DMS 273 (cell line): ENCODE measurements around the gene DPH6.
A peak's percentile ranks its signal among the peaks of the same experiment; 100 is the strongest.
"Not testable (repeated sequence)": the region's sequence is repeated elsewhere in the genome, so short reads cannot be mapped to it uniquely, and the experiment has no call there.

Experiments
- DNase-seq: peaks from one replicate; lab custom pipeline; 2025; ENCODE audit not compliant: unreplicated experiment; lab: John Stamatoyannopoulos, UW

Gene DPH6

DNA sequence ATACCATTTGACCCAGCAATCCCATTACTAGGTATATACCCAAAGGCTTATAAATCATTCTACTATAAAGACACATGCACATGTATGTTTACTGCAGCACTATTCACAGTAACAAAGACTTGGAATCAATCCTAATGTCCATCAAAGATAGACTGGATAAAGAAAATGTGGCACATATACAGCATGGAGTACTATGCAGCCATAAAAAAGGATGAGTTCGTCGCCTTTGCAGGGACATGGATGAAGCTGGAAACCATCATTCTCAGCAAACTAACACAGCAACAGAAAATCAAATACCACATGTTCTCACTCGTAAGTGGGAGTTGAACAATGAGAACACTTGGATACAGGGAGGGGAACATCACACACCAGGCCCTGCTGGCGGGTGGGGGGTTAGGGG, 104.7 kb downstream of the DPH6 start:
- DNase-seq: not testable (repeated sequence)

DNA sequence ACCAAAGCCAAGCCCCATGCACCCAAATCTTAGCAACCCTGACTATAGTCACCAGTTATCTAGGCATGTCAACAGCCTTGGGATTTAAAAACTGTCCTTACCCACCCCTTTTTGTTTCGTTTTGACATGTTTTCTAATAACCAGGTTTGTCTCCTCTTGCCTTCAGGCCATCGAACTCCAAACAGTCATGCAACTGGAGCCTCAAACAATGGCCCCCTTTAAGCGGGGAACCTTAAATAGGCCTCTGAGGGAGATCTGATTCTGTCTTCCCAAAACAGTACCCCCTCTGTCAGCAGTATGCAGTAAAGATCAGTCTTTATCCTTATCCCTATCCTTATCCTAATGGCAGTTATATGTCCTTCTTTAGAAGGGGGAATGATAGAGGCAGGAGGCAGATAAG, 105.7 kb downstream of the DPH6 start:
- no peak for DNase-seq

DNA sequence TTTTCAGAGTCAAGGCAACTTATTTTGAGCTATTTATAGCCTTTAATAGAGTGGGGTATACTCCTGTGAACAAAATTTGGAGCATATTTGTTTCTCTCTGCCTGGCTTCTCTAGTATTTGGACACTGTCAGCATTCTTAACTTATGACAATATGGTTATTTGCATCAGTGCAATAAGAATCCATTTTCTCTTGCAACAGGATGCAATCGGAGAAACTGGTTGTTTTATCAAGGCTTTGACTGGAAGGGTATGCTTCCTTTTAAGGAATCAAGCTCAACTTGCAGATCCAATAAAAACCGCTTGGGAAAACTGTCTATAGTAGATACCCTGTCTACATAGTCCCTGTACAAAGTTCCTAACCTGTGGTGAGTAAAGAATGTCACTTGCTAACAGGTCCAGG, 106.7 kb downstream of the DPH6 start:
- no peak for DNase-seq

DNA sequence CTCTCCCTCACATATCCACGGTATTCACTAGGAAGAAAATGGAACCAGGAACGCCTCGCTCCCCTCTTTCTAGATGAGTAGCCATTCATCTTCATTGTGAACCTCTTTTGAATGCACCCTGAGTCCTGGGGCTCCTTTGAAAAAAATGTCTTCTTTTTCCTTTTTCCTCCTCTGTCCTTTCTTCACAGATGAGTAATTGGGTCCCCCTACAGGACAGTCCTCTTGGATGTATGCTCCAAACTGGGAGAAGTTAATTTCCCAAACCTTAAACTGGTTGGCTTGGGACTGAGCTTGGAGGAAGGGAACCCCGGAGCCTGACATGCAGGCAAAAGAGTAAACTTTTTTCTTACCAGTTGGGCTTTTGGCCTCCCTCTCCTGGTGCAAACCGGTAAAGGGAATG, 108.8 kb downstream of the DPH6 start:
- DNase-seq: peak; percentile 0

DNA sequence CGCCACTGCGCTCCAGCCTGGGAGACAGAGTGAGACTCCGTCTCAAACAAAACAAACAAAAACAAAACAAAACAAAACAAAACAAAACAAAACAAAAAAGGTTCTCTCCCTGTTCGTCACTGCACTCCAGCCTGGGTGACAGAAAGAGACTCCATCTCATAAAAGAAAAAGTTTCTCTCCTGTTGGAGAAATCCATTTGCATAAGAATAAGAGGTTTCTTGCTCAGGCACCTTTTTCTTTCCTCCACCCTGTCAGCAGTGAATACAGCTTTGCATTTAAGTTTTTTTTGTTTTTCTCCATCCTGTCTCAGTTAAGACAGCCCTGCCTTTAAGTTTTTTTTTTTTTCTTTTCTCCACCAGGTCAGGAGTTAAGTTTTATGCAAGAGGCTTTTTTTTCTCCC, 109.5 kb downstream of the DPH6 start:
- DNase-seq: no peak

DNA sequence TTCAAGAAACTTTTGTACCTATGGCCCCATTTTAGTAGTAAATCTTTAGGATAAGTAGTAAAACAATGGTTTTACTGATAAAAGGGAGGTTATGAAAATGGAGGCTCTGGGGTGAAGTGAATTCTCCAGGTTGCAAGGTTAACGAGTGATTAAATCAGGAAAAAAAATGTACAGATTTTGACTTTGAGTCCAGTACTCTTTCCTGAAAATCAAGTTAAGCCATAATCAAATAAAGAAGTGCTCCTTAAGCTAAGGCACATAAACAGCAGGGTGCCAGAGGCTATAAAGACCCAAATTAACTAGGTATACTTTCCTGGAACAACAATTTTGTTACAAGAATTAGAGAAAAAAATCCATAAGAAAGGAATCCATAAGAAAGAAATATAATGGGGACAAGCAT, 114.7 kb downstream of the DPH6 start:
- DNase-seq: no peak

DNA sequence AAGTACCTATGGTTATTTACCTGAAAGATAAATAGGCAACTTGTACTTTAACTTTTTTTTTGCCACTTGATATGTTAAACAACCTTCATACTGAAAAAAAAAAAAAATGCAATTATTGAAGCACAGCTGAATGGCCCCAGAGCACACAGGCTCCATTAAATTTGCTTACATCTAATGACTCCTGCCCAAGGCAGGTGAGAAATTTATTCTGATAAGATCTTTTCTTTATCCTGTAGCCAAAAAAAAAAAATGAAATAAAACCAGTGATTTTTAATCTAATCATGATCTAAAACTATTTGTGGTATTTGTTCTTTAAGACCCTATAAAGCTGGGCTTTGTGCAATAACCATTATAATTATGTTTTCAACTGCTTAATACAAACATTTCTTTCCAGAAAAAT, 115.7 kb downstream of the DPH6 start:
- no peak for DNase-seq

DNA sequence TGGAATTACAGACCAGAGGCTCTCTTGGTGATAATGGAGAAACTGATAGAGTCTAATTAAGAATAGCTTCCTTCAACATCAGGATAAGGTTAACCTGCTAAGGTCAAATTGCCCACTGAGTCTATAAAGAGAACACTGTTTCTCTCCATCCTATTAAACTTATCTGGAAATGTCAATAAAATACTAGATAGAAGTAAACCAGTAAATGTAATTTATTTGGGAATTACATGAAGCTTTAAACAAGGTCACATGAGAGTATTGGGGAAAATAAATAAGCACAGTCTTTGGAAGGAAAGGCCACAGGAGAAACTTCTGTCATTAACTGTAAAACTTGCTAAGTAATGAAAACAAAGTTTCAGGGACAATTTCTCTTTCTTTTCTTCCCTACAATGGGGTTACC, 118.5 kb downstream of the DPH6 start:
- no peak for DNase-seq

DNA sequence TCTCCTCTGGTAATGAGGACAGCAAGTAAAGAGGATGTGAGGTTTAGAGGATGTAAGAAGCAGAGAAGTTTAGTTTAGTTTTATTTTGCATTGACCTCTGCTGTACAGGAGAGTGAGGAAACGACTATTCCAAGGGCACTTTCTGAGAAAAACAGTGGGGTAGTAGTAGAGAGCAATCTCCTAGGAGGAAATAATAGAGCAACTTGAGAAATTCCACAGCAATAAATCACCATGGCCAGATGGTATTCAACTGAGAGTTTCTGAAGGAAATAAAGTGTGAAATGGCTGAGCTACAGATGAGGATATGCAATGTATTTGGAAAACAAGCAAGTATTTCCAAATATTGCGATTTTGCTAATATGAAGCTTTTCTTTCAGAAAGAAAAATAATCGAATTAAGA, 118.9 kb downstream of the DPH6 start:
- DNase-seq: no peak

DNA sequence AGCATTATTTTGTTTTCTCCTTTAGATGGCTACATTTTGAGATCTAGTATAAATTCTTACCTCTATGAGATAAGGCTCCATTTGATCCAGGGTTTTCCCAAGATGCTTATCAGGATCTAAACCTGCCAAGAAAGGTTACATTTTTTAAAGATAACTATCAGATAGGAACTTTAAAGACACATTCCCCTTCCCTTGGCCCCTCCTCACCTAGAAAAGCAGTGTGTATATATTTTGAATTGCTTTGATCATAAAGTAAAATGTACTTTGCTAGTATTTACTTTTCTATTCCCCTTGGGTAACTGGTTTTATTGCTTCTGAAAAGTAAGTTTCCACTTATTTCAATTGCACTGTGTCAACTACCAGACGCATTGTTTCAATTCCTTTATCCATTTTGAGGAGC, 135.2 kb downstream of the DPH6 start:
- no peak for DNase-seq

DNA sequence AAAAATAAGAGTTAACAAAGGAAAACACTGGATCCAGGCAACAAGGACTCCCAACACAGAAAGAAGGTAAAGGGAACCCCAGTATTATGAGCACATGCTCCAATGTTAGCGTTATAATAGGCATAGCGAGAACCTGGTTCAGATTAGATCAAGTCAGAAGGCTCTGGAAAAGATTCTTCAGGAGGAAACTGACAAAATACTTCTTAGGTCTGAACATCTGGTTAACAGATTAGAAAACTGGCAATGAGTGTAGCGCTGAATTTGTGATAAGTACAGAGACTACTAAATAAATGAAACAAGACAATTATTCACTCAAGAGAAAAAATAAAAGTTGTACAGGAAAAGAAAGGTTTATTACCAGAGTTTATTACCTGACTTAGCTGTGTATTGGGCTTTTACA, 146.1 kb downstream of the DPH6 start:
- no peak for DNase-seq

DNA sequence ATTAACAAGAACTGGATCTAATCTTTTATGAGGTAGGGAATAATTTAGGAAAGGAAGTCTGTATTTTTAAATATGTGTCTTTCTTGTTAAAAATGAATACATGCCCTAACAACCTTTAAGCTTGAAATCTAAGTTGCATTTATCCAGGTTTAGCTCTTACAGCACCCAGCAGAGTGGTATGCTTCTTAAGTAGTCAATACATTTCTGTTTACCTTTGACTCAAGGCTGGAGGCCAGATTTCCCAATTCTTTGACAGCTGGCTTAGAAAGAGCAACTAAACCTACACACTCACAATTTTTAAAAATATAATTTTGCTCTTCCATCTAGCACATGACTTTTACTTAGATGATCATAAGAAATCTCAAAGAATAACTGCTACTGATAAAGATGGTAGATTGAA, 148.9 kb downstream of the DPH6 start:
- DNase-seq: no peak

DNA sequence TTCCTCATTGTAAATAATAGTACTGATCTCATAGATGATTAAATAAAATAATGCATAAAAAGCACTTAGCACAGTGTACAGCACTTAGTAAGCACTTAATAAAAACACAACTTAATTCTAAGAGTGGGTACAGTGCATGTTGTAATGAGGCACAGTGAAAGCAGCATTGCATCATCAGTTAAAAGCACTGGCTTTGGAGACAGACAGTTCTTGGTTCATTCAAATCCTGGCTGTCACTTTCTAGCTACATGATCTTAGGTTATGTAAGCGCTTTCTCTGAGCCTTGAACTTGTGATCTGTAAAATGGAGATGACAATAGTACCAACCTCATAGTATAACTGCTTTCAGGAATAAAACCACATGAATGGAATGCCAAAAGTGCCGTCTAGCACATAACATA, 151.5 kb downstream of the DPH6 start:
- no peak for DNase-seq

DNA sequence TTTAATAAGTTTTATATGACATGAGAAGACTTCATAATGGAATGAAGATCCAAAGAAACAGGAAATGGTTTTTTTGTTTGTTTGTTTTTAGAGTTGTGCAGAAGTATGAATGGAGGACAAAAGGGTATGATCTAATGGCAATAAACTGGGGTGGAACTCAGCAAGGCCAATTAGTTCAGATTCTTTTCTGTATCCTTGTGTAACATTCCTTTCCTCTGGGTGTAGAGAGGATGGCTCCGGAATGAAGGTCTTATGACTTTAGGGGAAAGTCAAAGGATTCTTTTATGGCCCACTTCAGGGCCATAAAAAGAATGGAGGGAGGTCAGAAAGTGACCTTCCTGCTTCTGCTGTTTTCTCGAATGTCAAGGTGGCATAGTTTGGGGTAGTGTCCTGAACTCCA, 152.6 kb downstream of the DPH6 start:
- DNase-seq: no peak

DNA sequence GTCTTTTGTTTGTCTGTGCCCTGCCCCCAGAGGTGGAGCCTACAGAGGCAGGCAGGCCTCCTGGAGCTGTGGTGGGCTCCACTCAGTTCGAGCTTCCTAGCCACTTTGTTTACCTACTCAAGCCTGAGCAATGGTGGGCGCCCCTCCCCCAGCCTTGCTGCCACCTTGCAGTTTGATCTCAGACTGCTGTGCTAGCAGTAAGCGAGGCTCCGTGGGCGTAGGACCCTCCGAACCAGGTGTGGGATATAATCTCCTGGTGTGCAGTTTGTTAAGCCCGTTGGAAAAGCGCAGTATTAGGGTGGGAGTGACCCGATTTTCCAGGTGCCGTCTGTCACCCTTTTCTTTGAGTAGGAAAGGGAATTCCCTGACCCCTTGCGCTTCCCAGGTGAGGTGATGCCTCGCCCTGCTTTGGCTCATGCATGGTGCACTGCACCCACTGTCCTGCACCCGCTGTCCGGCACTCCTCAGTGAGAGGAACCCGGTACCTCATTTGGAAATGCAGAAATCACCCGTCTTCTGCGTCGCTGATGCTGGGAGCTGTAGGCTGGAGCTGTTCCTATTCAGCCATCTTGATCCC, 154.5 kb downstream of the DPH6 start:
- not testable (repeated sequence) for DNase-seq

DNA sequence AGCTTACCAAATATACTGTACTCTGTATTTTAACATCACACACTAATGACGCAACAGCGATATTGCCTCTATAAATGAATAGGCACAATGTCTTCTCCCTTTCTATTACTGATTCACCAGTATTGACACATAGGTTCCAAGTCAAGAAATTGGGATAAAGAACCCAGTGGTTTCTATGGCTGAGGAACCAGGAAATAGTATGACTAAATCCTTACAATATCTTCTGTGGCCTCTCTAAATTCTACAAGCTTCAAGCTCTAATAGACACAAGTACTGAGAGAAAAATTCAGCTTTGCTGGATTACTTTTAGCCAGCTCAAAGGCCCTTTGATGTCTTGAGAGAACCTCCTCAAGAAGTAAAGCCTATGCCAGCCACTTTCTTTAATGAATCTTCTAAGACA, 162.5 kb downstream of the DPH6 start:
- no peak for DNase-seq

DNA sequence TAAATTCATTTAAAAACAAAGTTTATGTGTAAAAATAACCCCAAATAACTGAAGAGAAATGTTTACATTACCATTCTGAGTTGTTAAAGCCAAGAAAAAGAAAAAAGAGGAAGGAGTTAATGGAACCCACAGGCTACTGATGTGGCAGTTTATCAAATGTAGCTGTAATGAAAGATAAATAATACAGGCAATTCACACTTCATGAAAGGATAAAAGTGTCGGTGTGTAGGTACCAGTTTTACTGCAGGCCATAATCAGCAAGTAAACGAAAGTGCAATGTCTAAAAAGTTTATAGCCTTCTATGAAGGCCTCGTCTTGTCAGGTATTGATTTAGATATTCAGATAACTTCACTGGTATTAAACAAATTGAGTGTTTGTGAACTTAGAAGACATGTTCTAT, 164.6 kb downstream of the DPH6 start:
- no peak for DNase-seq

DNA sequence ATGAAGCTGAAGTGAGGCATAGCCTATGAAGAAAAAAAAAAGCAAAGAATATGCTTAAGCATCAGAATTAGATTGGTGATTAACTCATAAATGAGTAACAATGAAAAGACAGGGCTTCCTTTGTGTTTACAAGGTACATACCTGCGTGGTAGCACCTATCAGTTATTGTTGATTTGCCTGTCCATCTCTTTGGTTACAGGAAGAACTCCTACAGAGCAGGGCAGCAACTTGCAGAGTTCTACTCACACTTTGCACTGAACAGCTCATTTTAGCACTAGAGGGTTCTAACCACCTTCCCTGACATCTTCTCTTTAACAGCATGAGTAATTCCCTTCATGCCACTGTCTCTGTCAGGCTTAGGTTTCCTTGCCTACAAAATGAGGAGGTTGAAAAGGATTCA, 166.0 kb downstream of the DPH6 start:
- DNase-seq: no peak

DNA sequence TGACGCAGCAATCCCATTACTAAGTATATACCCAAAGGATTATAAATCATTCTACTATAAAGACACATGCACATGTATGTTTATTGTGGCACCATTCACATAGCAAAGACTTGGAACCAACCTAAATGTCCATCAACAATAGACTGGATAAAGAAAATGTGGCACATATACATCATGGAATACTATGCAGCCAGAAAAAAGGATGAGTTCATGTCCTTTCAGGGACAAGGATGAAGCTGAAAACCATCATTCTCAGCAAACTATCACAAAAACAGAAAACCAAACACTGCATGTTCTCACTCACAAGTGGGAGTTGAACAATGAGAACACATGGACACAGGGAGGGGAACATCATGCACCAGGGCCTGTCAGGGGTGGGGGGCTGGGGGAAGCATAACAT, 167.5 kb downstream of the DPH6 start:
- not testable (repeated sequence) for DNase-seq

DNA sequence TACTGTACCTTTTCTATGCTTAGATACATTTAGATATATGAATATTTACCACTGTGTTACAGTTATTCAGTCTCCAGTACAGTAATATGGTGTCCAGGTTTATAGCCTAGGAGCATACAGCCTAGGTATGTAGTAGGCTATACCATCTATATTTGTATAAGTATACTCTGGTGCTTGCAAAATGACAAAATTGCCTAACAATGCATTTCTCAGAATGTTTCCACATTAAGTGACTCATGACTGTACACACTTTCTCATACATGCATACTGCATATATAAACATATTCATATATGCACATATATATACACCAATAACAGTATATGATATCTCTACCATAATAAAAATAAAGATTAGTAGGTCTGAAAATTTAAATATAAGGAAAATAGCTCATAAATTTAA, 169.3 kb downstream of the DPH6 start:
- DNase-seq: no peak

DNA sequence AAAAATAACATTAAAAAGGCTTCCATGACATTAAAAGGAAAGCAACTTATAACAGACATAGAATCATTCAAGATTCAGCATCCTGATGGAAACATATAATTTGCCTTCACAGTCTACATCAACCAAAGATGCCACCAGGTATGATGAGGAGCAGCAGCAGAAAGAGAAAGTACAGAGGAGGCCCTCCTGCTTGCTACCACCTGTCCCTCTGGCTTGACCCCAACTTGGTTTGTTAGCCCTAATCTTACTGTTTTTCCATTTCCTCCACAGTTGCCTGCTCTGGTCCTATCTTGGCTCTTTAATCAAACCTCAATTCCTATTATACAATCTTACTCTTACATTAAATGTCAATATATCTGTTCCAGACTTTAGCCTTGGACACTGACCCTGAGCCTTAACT, 171.3 kb downstream of the DPH6 start:
- DNase-seq: no peak

DNA sequence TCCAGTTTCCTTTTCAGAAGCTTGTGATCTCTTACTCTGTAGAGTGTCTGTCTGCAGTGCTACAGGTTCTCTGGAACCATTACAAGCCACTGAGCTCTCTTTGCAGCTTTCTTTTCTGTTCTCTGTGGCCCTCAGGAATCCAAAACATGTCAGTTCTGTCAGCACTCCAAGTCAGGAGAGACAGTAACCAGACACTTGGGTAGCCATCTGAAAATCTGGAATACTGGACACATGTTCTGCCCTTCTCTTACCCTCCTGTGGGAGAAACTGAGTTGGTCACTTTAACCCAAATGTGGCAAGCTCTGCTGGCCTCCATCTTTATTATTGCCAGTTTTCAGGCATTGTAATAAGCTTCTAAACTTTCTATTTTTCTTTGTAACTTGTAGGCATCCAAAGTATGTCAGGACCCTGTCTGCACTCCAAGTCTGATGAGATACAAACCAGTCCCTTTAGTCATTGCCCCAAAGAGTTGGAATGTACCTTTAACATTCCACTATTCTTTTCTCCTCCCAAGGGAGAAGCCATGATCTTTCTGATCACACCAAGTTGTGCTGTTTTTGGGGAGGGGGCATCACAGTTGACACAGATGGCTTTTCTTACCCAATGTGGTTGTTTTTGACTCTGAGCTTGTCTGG, 183.7 kb downstream of the DPH6 start:
- DNase-seq: no peak

DNA sequence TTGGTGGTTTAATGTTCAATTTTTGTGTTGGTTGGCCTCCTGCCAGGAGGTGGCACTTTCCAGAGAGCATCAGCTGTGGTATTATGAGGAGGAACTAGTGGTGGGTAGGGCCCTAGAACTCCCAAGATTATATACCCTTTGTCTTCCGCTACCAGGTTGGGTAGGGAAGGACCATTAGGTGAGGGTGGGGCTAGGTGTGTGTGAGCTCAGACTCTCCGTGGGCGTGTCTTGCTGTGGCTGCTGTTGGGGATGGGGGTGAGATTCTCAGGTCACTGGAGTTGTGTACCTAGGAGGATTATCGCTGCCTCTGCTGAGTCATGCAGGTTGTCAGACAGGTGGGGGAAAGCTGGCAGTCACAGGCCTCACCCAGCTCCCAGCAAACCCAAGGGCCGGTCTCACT, 187.1 kb downstream of the DPH6 start:
- DNase-seq: no peak
